HL-60 (cell line): ENCODE data around the gene PPIE.

Experiments
- CTCF ChIP-seq: IDR thresholded peaks from one replicate; pipeline ENCODE4 v1.5.1; 2011; ENCODE audit warnings: low read length, control low read depth, inconsistent platforms; ENCODE audit not compliant: insufficient read depth
- REST ChIP-seq: IDR thresholded peaks from 2 replicates; pipeline ENCODE4 v1.6.1; 2012; ENCODE audit warnings: low read depth; ENCODE audit not compliant: insufficient replicate concordance

- TF ChIP-seq CTCF (no peak), REST (no peak)
These were observed 42.2 kb upstream of the PPIE start for GRCh38 chr1:39696448-39696847.
